HG03439 (cell line): ENCODE measurements around the gene PMEPA1.
A peak's percentile ranks its signal among the peaks of the same experiment; 100 is the strongest.

Source experiments
- ATAC-seq: cut with Tn5 transposase; IDR thresholded peaks from one replicate; pipeline ENCODE4 v1.9.1; 2021; ENCODE audit warnings: mild to moderate bottlenecking, moderate library complexity; ENCODE audit not compliant: unreplicated experiment

The PMEPA1 gene

DNA sequence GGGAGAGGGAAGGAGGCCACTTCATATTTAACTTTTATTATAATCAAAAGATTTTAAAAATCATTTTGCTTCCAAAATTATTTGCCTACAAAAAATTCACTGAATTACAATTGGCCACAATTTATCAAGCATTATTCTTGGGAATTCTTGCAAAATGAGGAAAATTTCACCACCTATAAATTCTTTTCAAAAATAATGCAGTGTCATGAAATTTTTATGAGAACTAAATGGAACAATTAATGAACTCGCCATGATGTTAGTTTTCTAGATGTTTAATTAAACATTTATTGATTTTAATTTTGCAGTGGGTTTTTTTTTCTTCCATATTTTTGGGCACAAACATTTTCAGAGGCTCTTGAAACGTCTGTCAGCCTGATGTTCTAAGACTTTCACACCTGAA is 83.8 kb downstream of the PMEPA1 start:
- ATAC-seq: no peak

DNA sequence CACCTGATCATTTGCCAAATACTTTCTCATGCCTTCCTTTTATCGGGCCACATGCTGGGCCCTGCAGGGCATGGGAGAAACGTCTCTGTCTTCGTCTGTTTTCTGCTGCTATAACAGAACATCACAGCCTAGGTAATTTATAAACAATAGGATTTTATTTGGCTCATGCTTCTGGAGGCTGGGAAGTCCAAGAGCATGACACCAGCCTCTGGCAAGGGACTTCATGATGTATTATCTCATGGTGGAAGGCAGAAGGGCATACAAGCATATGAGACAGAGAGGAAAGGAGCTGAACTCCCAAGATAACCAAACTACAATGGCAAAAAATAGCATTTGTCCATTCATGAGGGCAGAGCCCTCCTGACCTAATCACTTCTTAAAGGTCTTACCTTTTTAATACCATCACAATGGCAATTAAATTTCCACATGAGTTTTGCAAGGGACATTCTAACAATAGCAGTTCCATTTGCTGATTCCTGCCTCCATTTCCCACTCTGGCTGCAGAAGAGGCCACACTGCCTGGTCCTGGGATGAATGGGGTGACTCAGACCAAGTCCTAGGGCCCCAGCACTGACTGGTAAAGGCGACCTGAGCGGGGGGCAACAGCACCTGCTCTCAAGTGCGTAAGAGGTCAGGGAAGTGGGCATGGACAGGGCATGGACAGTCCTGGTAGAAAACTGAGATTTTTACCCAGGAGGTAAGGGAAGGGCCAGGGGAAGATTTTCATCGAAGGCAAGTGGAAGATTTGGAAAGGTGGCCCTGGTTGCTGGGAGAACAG is 84.4 kb downstream of the PMEPA1 start:
- ATAC-seq: no peak

DNA sequence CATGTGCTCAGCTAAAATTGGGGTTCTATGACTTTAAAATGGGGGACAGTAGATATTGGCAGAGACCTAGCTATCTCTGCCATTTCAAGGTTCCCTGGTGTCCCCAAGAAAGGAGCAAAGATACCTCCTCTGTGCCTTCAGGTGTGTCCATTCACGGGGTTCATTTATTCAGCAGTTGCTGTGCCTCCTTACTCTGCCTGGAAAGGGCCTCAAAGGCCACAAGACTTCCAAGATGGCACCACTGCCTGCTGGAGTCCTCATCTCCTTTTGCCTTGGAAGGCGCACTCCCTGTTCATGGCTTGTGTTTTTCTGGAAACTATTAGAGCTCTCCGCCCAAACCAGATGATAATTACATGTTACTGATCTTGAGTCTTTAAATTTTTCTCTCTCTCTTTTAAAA is 85.7 kb downstream of the PMEPA1 start:
- ATAC-seq: no peak

DNA sequence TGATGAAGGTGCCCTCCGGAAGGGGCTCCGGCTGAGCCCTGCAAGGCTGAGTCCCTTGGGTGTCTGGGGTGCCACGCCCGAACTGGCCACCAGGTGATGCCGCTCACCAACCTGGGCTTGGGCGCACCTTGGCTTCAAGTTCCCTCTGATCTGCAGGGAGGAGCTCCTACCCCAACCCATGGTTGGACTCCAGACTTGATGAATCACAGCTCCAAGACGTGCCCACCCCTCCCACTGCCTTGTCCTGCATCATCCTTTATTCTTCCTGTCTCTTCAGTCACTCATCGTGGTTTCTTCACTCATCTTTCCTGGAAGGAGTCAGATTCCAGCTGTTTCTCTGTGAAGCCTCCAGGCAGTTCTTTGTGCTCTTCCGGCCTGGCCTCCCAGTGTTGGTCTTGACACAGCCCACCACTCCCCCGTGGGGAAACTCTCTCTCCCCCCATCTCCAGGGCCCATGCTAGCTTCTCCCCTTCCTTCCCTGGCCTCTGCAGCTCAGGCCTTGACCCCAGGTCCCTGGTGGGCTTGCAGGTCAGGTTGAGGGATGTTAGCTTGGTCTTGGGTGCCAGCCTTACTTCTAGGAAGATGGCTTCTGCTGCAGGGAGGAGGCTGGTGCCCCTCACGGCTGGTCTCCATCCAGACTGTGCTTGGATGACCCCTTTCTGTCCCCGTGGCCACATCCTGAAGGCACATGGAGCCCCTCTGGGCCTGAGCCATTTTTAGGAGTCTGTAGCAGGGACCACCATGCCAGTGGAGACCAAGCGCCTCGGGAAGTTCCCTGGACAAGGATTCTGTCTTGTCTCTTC is 87.0 kb downstream of the PMEPA1 start:
- ATAC-seq: no peak

DNA sequence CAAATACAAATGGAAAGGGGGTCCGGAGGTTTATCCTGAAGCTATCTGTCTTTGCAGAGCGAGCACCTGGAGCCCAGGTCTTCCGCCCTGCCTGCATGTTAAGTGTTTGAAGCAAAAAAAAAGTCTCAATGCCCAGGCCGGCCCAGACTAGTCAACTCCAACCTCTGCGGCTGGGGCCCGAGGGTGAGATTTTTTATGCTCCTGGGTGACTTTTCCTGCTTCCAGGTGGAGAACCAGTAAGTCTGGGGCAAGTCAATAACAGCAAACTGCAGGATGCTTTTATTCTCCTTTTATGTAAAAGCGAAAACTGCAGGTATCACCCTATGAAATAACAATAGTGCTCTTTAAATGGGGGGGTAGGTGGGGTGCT is 87.6 kb downstream of the PMEPA1 start:
- ATAC-seq: no peak

DNA sequence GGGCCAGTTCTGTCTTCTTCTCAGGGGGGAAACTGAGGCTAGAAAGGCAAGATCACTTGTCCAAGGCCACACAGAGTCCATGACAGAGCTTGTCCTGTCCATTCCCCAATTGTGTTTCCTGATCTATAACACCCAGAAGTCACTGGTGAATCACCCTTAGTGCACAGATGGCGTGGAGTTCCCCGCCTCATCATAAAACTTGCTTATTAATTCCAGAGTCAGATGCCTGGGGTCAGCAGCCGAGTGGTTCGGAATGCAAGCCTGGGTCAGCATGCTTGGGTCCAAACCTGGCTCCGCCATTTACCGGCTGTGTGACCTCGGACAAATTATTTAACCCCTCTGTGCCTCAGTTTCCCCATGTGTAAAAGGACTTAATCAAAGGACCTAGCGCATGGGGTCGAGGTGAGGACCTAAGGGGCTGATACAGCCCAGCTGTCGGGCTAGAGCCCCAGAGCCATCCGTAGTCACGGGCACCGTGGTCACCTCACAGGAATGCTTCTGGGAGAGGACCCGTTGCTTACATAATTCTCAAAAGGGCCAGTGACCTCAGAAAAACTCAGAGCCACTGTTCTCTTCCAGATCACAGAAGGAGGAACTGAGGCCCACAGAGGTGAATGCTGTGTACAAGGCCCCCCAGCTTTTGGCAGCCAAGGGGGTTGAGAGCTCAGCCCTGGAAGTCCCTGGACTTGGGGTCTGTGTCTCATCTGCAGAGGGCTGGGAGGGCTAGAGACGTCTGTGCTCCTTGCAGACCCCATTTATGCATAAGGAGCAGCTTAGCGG is 88.2 kb downstream of the PMEPA1 start:
- ATAC-seq: no peak

DNA sequence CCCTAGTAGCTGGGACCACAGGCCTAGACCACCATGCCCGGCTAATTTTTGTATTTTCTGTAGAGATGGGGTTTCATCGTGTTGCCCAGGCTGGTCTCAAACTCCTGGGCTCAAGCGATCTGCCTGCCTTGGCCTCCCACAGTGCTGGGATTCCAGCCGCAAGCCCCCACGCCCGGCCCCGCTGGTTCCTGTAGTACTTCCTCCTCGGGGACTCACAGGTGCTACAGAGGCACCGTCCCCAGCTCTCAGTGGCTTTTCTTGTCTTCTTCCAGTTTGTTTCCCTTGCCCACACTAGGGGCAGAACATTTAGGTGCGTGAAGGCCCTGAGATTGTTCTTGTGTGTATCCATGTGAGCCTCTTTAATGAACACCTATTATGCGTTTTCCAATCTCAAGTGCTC is 88.8 kb downstream of the PMEPA1 start:
- no peak for ATAC-seq

DNA sequence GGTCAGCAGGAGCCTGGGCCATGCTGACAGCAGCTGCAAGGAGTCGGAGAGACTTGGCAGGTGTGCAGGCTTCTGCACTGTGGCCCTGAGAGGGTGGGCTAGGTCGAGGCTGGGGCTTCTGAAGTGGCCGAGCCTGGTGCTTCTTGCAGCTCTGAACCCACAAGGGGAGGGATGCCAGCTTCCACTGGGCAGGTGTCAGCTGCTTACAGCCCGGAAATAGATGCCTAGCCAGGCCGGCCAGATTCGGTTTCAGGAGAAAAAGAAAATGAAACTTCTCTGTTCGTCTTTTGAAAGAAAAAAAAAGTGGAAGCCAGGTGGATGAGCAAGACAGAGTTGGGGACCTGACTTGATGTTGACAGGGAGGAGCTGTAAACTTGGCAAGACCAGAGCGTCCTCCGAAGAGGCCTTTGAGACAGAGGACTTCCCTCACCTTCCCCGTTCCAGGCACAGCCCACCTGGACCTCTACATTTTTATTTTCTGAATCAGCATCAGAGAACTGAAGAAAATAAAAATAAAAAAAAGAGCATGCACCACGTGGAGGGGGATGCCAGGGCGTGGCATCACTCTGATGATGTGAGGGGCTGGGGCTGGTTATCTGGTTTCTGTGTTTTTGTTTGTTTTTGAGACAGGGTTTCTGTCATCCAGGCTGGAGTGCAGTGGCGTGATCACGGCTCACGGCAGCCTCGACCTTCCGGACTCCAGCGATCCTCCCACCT is 89.4 kb downstream of the PMEPA1 start, which contains the start of gene ZBP1:
Gene ZBP1, minus strand, starts transcription at position 153 of the 717 bp plus-strand sequence. Its CDS starts 131 bp downstream, at position 22.
- peak; percentile 45 for ATAC-seq

DNA sequence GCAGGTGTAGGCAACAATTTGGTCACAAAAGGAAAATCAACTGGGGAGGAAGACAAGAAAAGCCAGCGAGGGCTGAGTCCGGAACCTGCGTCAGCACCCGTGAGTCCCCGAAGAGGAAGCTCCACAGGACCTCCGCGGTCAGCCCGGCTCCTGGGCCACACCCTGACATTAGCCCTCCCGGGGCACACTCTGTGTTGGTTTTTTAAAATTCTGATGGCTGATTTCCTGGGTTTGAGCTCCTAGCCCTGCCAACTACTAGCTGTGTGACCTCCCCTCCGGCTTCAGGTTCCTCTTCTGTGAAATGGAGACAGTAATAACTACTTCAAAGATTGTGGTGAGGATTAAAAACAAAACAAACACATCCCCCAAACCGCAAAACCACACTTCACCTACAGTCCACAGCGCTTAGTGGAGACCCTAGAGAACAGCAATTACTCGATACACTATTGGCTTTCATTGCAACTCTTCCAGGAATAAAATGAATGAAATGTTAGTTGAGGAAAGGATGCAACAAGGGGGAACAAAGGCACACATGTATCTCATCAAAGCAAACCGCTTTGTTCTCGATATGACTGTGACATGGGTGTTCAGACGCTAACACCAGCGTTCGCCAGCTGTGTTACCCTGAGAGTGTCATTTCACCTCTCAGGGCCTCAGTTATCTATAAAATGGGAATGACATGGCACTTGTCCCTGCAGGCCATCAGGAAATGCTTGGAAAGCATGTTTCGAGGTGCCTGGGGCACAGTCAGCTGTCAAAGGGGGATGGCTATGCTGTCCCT is 90.6 kb downstream of the PMEPA1 start:
- ATAC-seq: peak; percentile 54

DNA sequence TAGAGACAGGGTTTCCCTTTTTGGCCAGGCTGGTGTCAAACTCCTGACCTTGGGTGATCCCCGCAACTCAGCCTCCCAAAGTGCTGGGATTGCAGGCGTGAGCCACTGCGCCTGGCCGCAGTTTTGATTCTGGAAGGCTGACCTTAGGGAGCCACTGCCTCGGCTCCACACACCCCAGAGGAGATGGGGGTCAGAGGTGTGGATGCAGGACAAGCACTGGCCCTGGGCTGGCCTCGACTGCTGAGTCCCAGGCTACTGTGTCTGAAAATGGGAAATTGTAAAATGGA is 91.1 kb downstream of the PMEPA1 start:
- ATAC-seq: no peak

DNA sequence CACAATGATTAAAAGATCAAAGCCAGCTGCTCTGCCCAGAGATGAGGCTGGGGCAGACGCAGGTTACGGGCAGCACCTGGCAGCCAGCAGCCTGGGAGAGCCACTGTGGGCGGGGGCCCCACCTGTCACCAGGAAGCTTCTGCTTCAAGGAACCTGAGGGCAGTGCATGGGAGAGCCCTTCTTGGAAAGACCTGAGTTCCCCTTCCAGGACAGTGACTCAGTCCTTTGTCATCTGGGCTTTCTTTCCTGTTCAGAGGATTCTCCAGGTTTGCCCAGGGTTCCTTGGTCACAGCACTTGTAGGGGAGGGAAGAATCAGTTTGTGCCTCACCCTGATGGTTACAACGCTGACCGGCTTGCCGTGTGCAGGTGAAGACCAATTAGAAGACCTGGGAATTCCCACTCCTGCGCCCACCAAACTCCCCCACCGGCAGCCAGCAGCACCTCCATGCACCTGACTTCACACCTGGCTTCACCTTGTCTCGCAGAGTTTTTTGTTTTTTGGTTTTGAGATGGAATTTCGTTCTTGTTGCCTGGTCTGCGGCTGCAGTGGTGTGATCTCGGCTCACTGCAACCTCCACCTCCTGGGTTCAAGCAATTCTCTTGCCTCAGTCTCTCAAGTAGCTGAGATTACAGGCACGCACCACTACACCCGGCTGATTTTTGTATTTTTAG is 91.6 kb downstream of the PMEPA1 start:
- ATAC-seq: no peak

DNA sequence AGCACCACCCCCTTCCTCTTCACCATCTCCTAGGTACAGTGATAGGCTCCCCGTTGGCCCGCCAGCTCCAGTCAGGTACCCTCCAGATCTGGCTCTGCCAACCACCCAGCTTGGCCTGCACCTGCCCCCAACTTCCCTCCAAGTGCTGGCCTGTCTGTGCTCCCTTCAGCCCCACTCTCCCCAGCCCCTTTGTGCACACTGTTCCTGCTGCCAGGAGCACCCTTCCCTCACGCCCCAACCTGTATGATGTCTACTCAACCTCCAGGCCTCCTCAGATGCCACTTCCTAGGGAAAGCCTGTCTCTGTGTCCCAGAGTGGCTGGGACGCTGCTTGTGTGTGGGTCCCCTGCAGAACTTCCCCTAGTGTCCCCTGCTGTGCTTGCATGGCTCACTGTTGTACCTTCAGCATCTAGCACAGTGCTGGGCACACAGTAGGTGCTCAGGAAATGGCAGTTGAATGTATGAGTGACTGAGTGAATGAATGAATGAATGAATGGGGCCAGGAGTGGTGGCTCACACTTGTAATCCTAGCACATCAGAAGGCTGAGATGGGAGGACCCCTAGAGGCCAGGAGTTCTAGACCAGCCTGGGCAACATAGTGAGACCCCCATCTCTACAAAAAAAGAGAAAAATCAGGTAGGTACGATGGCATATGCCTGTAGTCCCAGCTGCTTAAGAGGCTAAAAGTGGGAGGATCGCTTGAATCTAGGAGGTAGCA is 92.6 kb downstream of the PMEPA1 start:
- ATAC-seq: no peak

DNA sequence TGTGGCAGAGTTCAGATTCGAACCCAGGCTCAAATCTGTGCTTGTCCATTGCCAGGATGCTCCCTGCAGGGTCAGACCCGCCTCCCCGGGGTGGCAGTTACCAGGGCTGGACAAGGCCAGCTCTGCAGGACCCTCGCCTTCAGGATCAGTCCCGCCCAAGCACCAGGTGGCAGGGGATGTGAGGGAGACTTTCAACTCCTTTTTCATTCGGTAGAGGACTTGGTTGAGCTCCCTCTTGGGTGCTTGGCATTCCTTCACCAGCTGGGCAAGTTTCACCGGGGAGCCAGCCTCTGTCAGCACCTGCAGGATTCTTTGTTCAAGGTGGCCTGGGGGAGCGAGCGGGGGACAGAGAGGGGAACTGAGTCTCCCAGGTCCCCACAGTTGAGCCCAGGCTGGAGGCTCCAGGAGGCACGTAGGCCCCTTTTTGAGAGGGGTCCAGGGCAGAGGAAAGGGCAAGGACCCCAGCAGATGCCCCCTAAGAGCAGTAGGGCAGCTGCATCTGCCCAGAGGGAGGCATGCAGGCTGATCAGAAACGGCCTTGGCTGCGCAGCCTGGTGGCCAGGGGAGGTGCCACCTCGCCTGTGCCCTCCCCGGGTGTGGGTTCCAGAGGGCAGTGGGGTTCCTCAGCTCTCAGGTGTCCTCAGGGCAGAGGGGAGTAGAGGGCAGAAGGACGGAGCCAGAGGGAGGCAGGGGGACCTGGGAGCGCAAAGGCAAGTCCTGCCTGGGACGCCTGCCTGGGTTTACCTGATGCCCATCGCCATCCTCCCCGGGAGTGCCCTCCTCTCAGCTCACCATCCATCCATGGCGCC is 93.5 kb downstream of the PMEPA1 start:
- no peak for ATAC-seq

DNA sequence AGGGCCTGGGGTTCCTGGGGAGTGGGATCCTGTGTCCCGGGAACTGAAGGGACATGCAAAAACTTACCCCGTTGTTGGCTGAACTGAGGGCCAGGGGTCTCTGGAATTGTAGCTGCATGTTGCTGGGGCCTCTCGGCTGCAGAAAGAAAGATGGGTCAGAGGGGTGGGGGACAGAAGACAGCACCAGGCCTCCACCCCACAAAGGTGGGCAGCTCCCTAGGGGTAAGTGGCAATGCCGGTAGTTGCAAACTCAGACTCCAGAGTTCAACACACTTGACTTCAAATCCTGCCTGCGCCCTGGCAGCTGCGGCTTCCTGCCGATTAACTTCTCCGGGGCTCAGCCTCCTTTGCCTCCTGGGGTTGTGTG is 94.4 kb downstream of the PMEPA1 start:
- no peak for ATAC-seq

DNA sequence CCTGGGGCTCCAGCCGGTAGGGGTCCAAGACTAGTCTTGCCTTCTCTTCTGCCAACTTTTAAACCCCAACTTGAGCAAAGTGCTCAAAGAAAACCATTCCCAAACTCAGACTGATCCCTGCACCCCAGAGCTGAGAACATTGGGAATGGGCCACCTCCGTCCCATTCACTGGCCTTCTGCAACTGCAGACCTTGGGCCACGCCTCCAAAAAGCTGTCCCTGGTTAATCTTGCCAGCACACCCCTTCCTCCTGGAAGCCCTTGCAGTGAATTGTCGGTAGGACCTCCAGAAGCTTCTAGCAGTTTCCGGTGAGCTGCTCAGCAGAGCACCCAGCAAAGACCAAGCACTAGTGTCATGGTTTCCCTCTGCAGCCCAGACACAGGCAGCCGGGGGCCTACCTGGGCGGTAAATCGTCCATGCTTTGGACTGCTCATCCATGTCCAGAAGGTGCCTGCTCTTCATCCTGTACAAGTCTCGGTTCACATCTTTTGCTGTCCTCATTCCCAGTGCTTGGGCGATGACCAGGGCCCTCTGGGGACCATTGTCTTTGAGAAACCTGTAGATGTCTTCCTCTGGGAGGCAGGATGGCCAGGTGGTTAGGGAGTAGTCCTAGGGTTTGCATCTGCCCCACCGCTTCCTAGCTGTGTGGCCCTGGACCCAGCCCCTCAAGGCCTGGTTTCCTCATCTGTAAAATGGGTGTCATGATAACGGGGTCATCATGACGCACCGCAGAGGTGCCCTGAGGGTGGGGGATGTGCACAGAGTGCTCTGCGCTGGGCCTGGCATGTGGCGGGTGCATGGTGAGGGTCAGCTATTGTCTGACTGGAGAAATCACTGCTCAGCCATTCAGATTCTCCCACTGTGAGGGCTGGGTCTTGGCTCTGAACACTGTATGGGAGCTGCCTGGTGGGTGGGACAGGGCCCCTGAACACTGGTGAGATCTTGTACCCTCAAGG is 95.0 kb downstream of the PMEPA1 start:
- no peak for ATAC-seq

DNA sequence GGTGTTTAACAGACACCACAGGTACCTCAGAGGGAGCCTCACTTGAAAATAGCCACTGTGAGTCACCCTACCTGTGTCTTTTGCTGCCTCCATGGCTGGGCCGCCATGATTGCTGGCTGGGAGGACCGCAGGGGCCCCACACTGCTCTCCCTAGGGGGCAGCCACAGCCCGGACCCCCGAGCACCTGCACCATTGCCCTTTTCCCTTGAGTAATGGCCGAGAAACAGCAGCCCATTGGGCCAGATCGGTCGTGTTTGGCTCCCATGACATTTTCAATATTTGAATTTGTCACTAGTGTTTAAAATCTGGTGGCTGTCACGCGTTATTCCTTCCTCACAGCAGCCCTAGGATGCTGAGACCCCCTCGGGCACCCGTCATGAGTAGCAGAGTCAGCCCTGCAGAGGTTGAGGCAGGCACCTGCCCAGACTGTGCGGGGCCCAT is 96.3 kb downstream of the PMEPA1 start:
- ATAC-seq: no peak

DNA sequence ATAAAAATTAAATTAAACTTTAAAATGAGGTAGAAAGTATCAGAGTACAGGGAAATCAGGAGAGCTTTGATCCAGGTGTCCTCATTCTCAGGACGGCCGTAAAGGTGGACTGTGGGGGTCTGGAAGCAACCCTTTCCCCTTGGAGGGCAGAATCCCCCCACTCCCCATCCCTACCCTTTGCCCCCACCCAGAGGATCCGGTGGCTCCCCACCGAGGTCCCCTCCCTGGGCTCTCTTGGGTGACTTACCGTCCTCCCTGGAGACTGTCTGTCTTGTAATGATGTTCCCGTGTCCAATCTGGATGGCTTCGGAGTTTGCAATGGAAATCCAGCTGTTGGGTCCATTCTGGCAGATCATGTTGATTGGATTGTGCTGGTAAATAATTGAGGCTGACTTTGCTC is 96.9 kb downstream of the PMEPA1 start:
- no peak for ATAC-seq
